Measurements from ENCODE around the gene CDON.

CDON gene

DNA sequence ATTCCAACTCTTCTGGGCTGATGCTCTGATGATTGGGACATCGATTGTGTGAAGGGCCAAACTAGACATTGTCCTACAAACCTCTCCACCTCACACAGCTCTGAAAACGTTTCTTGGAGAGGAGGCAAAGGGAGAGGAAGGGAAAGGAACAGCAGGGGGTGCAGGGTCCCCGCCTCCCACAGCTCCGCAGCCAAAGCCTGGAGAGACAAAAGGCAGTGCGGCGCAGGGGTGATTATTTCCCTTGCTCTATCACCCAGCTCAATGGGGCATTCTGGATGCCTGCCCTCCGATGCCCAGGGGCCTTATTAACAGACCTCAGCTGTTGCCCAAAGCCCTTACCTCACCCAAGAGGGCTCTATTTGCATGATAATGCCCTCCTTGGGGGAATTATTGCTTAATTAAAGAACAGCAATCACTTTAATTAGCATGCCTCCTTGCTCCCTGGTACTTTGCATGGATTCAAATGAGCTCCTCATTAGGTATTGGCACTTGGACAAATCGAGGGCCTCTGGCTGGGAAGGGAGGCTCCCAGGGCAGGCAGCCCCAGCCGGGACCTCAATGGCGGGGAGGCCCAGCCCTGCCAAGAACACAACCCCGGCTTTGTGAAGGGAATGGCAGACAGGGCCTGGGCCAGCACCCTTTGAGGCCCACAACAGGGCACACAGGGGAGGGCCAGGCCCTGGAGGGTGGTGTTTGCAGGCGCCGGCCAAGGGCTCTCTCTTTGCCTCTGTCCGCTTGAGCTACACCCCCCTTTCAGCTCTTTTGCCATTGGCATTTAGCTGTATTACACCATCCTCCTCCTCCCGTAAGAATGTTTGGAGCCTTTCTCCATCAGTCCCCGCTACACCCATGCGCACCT lies 19.8 kb upstream of the CDON start:
- DNase-seq = no peak

DNA sequence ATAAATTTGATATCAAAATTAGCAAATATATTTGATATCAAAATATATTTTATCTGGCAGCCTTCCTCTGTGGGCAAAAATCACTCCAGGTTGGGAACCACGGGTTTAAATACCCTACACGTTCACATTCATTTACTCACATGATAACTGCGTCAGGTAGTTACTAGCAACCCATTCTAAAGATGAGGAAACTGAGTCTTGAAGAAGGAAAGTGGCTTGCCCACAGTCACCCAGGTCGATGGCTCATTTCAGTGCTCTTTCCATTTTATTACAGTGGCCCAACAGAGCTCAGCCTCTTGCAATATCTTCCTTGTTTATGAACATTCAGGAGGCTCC lies 19.2 kb upstream of the CDON start:
- DNase-seq = no peak

DNA sequence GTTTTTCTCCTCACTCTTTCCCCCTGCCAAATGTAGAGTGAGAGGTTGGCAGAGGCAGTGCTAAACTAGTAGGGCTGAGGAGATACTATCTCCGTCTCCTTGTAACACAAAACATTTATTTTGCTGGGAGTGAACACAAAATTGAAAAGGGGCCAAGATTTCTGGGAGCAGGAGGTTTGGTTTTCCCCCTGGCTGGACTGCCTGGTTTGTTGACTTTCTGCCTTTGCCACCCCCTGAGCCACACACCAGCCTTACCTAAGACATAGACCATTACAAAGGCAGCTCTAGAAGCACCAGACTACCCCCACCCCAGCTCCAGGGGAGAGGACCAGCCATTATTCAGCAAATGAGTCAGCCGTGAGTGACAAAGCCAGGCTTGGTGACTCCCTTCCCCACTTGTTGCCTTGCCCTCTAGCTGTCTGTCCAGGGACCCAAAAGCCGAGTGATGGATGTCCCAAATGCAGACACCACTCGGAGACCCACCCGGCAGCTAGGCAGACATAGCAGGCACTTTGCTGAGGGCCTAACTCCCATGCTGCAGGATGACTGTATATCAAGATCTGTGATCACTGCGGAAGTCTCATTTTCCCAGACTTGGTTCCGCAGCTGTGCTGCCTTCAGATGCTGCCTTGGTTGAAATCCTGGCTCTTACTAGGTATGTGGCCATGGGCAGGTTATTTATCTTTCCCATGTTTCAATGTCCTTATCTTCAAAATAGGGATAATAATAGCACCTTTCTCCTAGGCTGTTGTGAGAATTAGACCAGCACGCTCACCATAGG lies 17.7 kb upstream of the CDON start:
- DNase-seq = no peak

DNA sequence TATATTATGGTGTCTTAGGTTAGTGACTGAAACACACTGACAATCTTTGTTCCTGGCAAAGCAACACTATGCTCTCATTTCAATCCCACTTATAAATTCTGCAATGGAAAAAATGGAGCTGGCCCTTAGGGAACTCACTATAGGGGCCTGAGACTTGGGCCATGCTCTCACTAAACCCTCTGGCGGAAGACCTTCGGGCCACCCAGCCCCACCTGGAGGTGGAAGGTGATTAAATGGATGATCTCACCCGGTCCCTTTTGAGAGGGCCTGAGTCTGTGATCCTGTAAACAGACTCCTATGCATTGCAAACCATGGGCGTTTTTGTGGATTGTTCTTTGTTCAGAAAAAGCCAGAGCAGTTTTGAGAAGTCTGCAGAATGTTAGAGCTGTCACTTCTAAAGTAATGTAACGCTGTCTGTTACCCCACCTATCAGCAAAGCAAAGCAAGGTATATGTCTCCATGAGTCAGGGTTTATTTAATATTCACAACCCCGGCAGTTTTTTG lies 17.0 kb upstream of the CDON start:
- DNase-seq = no peak

DNA sequence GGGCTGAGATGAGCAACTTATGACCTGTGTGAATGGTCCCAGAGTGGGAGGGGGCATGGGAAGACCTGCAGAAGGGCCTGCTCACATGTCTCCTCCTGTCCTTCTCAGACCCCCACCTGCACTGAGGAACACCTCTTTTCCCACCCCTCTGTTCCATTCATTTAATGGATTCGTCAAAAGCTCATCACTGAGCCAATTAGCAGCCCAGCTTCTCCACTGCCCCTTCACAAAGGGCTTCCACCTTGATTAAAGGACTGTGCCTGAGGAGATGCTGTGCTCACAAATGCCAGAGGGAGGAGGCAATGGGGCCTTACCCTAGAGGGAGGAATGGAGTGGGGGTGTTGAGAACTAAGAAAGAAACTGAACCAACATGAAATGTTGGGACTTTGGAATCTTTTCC lies 14.0 kb upstream of the CDON start:
- no peak for DNase-seq

DNA sequence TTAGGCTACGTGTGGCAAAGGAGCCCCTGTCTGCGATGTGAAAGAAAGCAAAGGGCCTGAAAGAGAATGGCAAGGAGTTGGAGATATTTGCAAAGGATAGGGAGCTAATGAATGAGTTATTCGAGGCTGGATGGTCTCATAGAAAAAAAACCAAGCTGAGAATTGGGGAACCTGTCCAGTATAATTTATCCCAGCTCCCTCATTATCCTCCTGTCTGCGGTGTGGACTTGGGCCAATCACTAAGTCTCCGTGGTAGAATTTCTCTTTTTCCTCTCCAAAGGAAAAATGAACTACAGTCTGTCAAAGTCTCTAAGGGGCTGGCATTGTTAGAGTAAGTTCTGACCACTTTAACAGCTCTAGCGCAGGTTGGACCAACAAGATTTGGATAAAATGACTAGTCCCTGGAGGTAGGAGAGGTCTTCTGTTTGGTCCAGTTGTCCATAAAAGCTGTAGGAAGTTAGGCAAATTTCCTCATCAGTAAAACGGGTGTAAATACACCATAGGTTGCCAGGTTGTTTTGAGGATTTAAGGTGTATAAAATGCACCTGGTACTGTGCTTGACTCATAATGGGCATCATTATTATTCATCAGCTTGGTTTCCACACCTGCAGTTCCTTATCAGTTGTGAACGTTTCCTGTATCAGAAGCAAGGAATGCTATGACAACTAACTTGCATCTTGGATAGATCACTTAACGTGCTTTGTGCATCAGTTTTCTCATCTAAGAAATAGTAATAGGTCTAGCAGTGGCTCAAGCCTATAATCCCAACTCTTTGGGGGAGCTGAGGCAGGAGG lies 10.3 kb upstream of the CDON start:
- no peak for DNase-seq

DNA sequence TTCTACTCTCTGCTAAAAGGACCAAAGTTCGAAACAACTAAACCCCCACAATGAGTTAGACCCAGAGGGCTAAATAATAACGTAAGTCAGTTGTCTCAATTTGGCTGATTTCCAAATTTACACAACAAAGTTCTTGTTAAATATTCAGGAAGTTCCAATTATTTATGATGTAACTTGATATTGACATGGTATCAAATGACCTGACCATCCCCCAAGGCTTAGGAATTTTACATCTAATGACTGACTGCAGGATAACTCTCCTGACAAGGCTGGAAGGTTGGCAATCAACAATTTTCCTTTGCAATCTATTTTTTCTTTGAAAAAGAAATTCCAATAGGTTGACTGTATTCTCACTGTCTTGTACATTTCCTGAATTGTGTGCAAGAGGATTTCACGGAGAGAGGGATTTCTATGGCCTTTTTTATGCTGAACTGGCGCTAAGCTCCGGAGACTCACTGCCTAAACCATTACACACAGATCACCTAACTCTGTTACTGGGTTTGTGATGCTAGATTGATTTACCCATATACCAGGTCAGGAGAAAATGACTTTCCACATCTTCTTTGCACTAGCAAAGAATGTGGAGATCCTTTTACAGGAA lies 9.6 kb upstream of the CDON start:
- no peak for DNase-seq

DNA sequence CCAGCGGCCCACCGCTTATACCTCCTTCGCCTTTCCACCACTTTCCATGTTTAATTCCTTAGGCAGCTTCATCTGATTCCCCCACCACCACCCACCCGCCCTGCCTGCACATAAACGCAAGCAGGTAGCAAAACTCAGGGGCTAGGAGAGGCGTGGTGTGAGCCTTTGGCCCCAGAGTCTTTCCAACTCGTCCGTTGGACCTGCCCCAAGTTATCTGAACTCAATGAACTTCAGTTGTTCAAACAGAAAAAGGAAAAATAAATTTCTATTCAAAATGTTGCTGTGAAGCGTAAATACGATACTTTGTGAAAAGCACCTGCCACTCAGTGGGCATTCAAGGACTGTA lies 814 bp upstream of the CDON start:
- no peak for DNase-seq

DNA sequence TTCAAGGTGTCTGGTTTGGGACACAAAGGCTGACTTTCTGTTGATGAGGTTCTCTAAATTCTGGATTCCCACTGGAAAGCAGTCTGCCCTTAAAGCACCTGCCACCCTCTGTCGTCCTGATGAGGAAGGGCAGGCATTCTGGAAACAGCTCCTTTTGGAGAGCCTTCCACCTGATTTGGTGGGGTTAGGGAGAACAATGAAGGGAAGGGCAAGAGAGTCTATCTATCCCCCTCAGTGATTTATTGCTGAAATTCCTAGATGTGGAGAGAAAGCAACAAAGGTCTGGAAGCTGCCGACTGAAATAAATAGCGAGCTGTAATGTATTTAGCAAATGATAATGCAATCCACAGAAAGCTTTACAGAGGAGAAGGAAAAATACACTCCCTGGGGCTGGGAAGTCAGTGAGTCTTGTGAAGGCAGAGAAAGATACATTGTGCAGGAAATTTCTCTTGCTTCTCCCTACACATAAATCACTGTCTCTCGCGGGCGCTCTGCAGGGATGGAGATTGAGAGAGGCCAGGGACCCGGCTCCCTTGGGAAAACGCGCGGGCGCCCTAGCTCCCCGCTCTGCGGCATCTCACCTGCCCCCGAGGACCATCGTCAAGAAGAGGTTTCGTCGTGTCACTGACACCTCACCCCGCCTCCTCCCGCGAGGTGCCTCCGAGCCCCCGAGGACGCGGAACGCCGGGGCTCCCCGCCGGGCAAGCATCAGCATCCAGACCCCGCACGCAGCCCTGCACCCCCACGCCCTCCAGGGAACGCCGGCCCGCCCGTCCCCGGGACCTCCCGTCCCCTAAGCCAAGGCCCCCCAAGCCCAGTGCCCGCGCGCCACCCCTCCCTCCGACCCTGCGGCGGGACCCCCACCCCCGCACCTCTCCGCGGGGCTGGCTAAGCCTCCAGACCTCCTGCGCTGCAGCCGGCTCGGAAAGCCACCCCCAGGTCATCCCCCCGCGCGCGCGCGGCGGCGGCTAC lies 673 bp downstream of the CDON start:
- peak; percentile 16 to 19 for DNase-seq

DNA sequence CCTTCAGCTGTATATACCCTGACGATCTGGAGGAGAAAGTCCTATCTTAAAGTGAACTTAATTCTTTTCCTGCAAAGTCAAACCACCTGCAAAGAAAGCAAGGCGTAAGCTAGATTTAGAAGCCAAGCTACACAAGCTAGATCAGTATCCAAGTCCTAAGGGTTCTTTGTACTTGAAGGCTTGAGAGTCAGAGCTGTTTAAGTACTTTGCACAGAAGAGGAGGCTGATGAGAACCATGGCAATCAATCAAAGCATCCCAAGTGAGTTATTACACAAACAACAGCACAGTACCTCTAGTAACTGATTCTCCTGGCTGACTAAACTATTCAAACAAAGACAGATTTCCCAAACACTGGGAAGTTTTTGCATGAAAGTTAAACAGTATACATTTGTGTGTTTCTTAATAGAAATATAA lies 1.9 kb downstream of the CDON start:
- DNase-seq = no peak

DNA sequence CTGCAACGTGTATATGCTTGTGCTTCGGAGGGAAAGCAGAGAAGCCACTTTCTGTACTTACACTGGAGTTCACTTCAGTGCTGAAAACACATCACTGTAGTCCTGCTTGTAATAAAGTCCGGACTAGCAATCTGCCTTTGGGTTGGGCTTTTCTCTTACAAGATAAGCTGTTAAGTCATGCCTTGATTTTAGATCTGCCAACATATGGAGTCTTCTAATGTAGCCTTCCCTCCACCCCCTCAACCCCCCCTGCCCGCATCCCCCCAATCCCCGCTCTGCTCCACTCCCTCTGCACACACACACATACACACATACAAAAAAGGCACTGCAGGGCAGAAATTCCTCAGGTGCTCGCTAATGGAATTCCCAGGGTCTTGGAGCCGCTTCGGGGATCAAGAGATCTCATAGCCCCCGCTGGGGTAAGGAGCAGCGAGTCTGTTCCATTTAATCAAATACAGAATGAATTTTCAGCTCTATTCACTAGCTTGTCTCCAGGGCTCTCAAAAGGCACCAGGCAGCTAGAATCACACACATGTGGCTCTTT lies 3.4 kb downstream of the CDON start:
- DNase-seq = no peak

DNA sequence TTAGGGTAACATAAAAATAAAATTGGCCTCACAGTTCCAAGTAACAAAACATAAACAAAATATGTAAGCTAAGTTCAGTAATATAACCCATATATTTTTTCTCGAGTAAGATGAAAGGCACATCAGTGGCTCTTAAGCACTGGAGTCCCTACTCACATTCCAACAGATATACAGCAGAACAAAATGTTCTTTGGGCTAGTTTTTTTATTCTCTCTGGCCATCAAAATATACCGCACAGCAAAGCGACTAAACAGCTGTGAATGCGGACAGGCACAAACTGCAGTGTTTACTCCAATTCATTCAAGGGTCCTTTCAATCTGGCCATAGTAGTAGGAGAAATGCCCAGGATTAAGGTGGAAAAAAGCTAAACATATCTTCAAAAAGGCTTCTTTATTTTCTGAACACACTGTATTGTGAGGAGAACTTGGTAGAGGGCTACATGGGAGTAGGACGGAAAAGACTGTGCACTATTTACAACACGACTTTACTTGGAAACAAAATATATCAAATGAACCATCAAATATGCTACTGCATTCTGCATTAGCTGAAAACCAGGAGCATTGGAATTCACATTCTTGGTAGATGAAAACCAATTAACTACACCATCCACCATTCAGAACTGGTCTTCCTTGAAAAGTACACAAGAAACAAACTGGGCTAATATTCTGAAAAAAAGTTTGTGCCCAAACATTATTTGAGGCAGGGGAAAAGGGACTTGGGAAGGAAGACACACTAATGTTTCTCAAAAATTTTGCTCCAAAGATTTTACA lies 4.4 kb downstream of the CDON start:
- no peak for DNase-seq

DNA sequence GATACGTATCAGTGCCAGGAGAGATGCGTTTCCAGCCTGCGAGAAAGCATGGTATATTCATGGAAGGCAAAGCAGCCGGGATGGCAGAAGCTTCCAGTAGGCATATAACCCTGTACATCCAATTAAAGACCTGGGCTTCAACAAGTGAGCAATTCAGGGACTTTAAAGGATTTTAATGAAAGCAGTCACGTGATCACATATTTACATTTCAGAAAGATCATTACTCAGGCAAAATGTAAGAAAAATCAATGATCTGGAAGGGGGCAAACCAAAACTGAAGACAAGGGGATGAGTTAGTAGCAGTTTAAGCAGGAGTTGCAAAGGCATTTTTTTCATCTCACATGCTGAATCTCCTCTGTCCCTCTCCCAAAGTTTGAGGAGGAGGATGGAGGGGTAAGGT lies 7.8 kb downstream of the CDON start:
- DNase-seq = no peak

DNA sequence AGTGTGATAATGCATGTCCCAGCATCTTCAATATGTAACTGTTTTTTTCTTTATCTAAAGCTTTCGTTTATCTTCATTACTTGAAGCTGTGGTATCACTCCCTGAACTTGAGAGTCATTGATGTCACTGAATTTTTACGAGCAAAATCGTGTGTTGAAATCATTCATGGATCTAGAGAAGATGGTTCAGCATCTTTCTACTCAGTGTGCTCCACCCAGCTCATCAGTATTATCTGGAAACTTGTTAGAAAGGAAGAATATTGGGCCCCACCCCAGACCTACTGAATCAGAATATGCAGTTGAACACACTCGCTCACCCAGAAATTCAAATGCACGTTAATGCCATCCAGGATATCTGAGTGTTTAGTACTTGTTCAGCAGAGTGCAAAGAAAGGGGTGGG lies 8.3 kb downstream of the CDON start:
- no peak for DNase-seq

DNA sequence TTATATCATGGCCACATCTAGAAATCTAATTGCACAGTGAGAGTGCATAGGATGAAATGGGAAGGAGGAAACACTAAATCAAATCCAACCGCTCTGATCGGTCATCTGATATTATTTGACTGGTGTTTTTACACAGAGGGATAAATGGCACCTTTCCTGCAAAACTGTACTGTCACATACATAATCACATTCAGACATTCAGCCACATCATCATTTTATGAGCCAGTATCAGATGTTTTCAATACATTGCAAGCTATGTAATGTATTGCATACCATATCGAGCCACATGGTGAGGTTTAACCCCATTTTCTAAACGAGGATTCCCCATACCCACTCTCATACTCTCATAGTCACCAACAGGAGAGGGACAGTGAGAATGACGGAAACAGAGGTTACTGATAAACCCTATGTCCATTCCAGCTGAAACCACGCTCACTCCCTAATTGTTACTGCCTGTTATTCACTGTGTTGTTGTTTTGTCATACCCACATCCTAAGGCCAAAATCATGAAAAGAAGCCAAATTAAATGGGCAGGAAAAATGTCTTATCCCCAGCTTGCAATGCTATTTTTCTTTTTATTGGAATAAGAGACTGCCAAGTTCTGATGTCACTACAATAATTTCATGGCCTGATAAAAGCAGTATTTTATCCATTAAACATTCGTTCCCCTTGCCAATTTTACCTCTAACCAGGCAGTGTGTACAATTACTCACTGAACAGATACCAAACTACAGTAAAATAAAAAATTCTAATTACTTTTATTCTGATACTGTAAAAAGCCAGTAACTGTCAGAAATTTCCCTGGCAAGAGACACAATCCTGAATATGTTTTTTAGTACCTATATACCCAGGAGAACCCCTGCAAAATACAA lies 9.0 kb downstream of the CDON start:
- no peak for DNase-seq

DNA sequence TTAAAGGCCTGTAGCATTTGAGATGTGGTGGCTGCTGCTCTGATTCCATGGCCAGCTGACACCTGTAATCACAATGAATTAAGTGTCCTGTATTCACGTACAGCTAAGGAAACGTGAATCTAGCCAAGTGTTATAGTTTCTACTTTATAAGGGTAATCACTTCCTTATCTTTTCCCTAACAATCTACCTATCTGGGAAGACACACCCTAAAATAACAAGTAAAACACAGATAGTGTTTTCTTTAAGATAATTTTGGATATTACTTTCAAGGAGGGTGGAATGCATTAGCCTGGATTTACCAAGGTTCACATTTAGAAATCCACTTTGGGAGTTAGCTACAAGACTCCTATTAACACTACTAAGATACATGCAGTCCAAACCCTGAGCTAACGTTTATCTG lies 11.5 kb downstream of the CDON start:
- DNase-seq = no peak

DNA sequence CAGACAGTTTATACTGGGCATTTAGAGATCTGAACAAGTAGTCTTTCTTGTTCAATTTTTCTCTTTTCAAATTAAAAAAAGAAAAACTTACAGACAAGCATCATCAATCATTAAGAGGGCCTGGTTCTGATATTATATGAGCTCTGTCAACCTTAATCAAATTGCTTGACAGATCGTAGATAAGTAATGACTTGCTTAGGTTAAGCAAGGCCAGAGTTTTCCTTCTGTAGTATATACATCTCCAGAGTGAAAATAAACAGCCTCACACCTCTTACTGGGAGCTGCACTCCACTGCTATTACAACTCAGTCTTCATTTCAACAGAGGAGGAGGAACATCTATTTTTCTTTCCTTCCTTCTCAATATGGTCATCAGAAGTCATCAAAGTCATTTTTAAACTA lies 13.5 kb downstream of the CDON start:
- no peak for DNase-seq

DNA sequence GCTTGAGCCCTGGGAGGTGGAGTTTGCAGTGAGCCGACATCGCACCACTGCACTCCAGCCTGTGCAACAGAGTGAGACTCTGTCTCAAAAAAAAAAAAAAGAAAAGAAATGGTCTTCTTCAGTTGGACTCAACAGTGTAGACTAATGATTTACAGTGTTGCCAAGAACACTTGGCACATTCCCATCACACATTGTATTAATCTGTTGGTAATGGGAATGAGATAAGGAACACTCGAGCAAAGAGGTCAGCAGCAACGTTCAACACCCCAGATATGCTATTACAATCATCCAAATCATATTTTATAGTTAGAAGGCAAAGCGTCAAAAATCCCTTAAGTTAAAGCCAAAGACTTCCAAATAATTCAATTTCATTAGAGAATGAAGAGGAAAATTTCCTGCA lies 14.5 kb downstream of the CDON start:
- DNase-seq = no peak

DNA sequence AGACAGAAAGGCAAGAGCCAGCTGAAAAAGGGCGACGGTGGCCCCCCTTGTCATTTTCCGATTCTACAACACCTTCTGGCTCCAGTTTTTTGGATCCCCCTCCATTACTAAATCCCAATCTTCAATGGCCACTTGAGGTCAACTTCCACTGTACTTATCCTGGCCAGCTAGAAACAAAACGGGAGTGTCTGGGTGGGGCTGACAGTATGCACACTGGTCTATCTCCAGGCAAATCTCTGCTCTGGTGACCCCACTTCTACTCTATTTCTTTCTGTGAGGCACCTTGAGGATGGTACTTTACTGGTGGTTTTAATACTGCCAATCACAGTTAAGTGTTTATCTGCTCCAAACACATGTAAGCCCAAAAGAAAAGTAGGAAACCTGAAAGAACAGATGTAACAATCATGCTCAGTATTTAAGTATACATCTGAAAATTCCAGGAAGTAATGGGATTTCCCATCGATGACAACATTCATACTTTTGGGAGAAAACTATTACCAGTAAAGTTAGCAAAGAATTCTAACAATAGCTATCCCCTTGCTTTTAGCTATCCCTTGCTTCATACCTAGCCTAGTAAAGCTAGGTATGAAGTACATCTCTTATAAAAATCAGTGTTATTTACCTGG lies 16.0 kb downstream of the CDON start:
- DNase-seq = no peak

All from activated CD4-positive, alpha-beta T cell treated with anti-CD3 and anti-CD28 coated beads, Interleukin-2, amount 50 U/mL, for 4 hours (primary cell).